Stimulated activated CD4-positive, alpha-beta T cell treated with anti-CD3 and anti-CD28 coated beads, Interleukin-15, amount 100 ng/mL, for 48 hours (primary cell): ENCODE measurements around the gene BTBD1.
A peak's percentile ranks its signal among the peaks of the same experiment; 100 is the strongest.

Experiments
- DNase-seq, 2 donors: peaks; one replicate each; pipeline ENCODE4 v3.0.0-alpha.2; 2020; ENCODE audit warnings: low read depth in 2 of 2

Gene BTBD1

DNA sequence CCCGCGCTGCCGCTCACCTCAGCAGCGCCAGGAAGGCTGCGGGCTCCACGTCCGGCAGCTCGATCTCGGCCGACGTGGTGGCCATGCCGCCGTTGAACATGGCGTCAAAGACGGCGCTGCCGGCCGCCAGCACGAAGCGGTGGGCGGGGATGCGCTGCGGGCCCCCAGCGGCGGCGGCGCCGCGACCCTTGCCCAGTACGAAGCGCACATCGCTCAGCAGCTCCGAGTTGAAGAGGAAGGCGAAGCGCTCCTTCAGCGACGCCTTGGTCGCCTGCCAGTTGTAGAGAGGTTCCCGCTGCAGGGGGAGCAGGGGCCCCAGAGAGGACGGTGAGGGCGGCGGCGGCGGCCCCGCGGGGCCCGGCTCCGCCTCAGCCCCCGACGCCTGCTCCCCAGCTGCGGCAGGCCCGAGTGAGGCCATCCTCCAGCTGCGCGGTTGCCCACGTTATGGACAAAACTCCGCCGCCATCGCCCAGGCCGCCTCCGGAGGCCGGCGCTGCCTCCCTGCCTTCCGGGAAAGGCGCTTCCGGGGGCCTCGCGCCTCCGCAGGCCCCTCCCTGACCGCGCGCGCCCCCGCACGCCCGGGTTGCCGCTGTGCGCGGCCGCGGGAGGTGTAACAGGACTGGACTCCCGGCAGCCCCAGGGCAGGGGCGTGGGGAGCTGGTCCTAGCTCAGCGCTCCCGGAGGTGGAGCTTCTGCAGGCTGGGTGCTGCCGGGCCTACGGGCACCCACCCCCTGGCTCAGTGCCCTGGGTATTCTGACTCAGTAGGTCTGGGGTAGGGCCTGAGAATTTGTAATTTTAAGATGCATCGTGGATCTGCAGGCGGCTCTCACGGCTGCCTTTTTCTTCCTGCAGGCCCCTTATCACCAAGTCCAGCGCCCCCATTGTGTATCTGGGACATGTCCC, at the start of gene BTBD1:
BTBD1 (minus strand) TSS at position 519 of the 904 bp plus-strand sequence; CDS start at position 418, 101 bp downstream.
- DNase-seq = peak; percentile 87 to 88

DNA sequence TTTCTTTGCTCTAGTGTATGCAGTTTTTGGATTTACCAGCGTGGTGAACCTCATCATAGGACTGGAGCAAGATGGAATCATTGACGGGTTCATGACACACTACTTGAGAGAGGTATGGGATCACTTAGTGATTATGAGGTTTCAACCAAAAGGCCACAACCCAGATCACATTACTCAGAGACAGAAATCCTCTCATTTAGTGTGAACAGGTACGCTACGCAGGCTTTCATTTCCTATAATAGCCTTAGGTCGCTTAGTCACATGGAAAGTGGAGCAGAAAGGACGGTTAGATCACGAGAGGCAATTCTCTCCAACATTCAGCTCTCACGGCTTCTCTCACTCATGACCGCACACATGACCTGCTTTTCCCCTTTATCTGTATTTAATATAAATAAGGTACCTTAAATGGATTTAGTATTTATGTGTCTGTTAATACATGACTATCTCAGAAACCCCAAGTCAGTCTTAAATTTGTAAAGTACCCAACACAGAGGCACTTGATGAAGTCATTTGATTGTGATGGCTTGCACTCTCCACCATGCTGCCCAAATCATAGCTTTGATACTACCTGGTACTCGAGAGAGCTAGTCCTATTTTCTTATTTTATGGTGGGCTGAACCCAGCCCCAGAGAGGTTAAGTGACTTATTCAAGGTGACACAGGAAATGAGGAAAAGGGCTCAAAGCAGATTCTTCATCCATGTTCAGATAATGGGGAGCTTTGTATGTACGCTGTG, 48.9 kb upstream of the BTBD1 start:
- DNase-seq = no peak

DNA sequence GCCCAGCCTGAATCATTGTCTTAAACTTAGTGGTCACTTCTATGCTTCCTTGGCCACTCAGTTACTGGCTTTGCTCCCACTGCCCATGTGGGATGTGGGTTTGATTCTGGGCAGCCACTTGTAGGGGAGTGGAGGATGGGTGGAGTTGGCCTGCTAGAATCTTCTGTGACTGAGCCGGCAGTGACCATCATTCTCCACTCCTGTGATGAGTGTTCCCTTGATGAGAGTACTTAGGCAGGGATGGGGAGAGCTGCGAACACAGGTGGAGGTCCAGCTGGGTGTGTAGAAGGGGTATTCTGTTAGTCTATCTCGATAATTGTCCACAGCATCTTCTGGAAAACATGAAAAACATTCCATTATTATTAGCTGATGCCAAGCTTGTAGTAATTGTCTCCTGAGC, 48.4 kb upstream of the BTBD1 start:
- DNase-seq = no peak

DNA sequence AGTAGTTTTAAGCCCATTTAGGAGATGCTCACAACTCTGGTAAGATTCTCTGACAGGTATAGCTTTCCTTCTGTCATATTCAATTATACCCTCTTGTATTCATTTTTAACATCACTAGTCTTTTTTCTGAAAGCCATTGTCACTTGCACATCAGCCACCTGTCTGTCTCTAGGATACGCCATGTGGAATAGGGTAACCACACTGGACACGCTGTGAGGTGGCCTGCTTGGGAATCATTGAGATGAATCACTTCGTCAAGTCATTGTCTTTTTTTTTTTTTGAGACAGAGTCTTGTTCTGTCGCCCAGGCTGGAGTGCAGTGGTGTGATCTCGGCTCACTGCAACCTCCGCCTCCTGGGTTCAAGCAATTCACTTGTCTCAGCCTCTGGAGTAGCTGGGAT, 47.8 kb upstream of the BTBD1 start:
- DNase-seq = no peak

DNA sequence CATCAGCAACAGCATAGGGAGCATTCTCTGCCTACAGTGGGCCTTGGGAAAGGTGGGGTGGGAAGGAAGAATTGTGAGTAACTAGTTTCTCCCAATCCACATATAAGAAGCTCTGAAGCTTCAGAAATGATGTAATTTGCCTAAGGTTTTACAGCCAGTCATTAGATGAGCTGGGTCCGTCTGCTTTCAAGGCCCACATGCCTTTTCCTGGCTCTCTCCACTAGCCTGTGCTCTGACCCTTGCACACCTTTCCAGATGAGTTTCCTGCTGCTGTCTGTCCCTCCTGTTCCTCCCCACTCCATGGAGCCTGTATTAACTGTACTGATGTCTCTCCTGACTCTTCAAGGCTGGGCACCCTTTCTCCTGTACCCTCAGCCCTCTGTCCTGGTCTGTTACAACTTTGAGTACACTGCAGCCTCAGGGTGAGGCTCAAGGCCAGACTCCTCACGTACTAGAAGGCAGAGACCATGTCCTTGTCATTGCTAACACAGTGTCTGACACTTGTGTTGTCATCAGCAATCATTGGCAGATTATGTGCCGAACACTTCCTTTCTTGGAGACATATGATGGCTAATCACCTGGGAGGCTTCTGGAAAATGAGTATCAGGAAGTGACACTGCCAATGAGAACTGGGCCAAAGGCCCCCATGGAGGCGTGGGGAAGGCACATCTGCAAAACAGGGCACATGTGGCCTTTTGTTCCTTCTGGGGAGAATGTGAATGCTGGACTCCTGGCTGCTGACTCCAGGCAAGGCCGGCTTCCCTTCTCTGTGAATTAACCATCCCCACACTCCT, 47.0 kb upstream of the BTBD1 start:
- DNase-seq = no peak

DNA sequence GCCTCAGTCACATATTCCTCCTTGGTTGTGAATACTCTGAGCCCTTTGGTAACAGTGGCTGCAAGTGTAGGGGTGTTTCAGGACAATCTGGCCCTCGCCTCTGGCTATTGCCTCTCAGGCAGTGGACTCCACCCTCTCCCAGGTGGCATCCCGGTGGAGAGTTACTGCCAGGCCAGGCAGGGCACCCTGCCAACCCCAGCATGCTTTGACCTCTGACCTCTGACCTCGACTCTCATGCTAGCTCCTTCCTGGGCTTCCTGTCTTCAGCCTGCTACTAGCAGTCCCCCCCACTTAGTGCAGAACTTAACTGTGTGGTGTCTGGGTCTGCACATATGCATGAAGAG, 45.9 kb upstream of the BTBD1 start:
- DNase-seq = no peak

DNA sequence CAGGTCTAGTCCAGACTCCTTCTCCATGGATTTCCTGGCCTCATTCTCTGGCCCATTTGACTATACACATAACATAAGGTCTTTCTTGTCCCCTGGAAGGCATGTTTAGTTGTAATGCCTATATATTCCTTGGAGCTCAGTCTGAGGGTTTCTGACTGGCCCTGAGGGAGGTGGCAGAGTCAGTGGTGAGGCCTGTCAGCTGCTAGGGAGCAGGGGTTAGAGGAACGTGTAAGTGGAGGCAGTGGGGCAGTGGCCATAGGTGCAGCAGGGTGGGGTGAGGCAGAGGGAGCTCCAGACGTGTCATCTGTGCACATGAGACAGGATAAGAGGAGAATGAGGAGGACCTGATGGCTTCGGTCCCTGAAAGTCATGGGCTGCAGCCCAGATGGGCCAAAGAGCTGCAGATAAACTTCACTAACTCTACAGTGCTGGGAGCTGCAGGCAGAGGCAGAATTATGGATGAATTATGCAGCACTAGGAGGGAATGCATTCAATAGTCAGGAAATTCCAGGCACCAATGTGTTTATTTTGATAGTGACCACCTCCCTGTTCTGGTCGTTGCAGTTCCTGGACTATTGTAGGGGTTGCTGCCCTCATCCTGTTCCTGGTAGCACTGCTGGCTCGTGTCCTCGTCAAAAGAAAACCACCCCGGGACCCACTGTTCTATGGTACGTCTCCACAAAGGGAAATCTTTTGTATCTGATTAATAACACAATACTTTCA, 45.3 kb upstream of the BTBD1 start:
- no peak for DNase-seq

DNA sequence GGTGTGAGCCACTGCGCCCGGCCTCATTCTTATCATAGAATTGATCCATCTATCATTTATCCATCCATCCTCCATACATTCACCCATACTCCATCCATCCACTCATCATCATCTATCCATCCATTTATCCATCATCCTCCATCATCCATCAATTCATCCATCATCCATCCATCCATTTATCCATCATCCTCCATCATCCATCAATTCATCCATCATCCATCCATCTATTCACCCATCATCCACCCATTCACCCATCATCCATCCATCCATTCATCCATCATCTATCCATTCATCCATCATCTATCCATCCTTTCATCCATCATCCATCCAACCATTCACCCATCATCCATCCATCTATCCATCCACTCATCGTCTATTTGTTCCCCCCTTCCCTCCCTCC, 44.1 kb upstream of the BTBD1 start:
- no peak for DNase-seq

DNA sequence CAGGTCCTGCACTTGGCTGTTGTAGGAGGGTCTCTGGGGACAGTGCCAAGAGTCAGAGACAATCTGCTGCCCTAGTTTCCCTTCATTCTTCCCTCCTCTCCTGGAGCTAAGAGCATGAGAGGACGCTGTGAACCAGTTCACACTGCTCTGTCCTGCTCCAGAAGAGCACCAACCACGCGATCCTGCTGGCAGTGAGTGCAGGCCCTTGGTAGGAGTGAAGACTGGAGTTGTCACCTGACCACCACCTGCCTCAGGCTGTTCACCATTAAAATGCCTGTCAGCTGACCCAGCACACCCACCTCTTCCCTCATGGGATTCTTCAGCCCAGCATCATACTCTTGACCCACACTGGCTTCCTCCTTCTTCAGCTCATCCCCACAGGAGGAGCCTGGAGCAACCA, 43.3 kb upstream of the BTBD1 start:
- DNase-seq = no peak

DNA sequence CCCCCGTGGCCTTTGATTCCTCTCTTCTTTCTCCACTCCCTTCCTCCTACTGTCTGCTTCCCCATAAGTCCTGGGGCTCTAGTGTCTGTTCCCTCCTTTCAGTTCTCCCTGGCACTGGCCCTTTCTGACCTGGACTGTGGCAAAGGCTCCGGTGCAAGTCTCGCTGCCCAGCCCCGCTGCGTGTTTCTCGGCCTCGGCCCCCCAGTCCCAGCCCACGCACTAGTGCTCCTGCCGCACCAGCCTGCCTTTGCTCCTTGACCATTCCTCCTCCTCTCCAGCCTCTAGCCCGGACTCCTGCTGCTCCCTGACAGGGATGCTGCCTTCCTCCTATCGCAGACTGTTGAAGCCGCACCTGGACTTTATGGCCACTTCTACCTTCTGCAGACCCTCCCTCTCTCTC, 42.5 kb upstream of the BTBD1 start:
- DNase-seq = no peak

DNA sequence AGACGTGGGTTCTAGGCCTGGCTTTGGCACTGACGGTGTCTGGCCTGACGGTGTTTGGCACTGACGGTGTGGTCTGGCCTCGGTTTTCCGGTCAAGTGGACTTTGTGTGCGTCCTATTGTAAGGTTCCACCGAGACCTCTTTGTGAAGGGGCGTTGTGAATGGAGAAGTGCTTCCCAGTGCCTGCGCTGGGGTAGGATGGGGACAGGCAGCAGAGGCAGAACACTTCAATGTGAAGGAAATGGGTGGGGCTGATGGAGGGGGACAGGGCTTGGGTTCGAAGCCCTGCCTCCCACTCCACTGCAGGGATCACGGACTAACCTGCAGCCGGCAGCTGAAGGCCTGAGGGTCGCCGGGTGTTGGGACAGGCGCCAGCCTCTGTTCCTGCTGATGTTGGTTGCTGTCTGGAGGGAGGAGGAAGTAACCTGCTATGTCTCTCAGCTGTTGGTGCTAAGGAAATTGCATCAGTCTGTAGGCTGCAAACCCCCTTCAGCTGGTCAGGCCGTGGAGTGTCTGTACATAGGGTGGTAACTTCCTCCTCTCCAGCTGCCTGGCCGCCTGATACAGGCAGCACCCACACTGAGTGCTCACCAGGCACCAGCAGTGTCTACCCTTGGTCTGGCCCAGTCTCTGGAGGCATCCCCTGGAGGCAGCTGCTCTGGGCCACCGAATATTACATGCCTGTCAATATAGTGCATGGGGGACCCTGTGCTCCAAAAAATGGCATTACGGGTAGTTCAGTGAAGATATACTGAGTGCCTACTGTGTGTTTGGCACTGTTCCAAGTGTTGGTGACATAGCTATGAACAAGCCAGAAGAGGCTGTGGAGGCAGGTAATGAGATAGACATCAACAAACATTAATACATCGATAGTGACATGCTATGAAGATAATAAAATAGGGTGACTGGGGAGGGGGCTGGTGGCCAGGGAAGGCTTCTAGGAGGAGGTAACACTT, 41.5 kb upstream of the BTBD1 start:
- DNase-seq = no peak

DNA sequence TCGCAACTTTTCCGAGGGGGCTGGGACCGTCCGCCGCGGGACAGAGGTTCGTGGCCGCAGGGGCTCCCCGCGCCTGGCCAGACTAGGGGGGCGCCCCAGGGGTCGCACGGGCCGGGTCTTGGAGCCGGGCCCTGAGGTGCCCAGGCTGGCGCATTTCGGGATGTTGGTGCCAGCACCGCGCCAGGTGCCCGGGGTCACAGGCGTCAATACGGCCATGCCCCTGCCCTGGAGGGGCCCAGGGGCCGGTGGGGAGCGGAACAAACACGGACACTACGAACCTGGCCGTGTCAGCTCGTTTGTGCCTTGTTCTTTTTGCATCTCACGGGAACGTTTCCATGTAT, 40.8 kb upstream of the BTBD1 start:
- DNase-seq = no peak

DNA sequence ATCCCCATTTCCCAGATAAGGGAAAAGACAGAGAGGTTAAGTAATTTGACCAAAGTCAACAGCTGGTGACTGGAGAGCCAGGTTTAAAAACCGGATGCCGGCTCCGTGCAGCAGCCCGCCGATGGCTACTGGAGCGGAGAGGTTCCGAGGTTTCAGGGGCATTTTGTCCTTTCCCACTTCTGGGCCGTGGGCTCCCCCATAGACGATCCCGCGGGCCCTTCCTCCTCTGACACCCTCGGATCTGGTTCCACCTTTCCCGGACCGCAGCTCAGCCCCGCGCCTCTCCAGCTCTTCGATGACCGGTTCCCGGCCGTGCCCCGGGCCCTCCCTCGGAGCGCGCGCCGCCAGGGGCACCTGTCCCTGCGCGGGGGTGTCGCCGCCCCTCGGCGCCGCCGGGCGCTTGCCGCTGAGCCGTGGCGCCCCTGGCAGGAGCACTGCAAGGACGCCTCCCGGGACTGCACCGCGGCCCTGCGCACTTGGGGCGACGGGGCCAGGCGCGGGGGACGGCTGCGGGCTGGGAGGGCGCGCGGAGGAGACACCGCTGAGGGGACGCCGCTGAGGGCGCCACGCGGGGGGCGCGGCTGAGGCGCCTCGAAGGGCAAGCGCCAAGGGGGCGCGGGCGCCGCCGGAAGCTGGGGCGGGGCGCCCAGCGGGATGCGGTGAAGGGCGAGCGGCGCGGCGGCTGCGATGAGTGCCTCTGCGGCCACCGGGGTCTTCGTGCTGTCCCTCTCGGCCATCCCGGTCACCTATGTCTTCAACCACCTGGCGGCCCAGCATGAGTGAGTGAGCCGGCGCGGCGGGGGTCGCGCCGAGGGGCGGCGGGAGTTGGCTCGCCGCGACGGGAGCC, 40.2 kb upstream of the BTBD1 start, which contains the start of gene TM6SF1:
TM6SF1 (plus strand) TSS at position 652 of the 847 bp plus-strand sequence; CDS start at position 688, 36 bp downstream.
- no peak for DNase-seq

DNA sequence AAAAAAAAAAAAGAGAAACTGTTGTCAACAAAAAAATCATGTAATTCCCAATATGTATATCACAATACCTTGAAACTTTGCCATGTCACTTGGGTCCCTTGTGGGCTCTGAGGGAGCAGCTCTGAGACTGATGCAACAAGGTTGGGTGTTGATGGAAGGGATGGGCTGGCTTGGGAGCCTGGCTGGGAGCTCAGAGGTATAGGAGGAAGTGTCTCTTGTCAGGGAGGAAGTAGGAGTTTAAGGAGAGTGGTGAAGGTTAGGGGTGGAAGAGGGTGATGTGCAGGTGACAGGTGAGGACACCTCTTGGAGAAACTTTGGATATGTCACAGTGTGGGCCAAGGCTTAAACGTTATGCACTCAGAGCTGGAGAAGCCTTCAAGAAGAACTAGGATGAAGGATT, 38.4 kb upstream of the BTBD1 start:
- no peak for DNase-seq

DNA sequence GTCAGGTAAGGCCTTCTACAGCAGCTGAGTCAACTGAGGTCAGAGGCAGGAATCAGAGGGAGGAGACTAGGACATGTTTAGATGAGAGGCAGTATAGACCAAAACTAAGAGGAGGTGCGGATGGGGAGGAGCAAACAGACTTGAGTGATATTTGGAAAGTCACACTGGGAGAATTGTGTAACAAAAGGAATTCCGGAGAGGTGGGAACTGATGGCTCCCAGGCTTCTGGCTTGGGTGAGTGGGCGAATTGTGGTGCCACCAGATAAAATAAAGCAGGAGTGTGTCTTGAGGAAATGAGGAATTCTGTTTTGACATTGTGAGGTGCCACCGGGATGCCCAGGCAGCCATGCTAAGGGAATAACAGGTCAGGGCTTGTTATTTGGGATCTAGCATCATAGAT, 37.1 kb upstream of the BTBD1 start:
- DNase-seq = no peak

DNA sequence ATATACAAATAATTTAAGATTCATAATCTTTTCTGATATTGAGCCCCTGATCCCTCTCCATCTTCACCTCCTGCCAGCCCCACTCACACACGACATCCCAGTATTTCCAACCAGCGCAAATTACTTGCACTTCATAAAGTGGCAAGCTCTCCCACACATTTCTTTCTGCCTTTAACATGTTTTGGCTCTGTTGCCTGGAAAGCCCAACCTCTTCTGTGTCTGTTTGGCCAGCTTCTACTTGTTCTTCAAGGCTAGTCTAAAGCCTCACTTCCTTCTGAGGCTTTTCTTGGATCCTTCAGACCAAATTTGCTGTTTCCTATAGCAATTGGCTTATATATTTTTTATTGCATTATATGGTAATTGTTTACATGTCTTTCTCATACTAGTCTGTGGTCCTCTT, 35.3 kb upstream of the BTBD1 start:
- DNase-seq = no peak

DNA sequence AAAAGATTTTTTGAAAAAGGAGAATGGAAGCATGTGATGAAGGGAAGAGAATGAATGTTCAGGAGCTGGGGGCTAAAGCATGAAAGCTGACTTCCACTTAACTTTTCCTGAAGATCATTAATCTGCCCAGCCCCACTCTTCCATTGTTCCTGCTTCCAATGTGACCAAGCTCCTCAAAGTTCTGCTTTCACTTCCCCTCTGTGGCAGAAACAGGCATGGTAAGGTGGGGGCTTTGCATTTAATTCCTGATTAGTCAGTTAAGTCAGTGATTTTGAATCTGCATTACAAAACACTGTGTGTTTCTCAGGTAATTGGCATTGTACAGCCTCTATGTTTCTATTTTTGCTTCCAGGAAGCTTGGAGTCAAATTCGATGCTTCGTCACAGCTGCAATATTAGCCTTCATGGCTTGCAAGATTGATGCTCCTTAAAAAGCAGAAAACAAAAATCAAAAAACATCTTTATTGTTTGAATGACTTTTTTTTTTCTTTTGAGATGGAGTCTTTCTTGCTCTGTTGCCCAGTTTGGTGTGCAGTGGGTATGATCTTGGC, 33.1 kb upstream of the BTBD1 start:
- no peak for DNase-seq

DNA sequence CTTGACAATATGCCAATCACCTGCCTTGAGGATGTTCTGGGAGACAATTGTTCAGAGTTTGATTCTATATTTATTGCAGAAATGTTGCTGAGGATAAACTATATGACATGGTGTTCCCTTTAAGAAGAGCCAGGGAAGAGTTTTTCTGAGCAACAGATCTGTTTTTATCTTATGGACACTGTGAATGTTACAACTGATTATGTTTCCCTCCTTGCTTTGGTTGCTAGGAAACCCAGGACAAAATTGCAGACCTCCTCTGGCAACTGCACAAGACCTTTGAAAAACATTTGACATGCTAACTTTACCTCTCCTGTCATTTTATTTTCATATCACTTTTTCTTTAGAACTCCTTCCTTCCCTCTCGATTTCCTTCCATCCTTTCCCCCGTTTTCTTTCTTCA, 32.2 kb upstream of the BTBD1 start:
- DNase-seq = no peak

DNA sequence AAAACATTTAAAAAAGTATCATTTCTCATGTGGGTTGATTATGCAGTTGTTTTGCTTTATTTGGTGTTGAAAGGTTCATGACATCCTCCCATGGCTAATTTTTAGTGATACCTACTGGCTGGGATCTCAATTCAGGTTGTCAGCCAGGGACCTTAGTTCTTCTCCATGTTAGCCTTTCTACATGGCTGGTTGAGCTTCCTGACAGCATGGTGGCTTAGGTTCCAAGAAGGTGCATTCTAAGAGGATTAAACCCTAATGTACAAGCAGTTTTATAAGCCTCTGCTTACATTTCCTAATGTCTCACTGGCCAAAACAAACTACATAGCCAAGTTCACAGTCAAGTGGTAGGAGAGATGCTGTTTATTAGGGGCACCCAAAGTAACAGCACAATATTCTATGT, 31.0 kb upstream of the BTBD1 start:
- no peak for DNase-seq
